ENCODE data around the gene NUP210L.

DNA sequence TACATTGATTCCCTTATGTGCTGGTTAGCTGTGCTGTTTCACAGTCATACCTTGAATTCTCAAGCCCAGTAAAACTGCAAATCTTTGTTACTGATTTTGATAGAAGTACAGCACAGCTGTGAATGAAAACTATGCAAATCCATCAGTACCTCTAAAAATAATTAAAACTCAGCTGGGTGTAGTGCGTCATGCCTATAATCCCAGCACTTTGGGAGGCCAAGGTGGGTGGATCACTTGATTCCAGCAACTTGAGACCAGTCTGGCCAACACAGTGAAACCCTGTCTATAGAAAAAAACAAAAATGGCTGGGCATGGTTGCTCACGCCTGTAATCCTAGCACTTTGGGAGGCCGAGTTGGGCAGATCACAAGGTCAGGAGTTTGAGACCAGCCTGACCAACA lies 61.2 kb downstream of the NUP210L start:
- TF ChIP-seq POLR2A (IDR thresholded peaks at IDR 0.05) (no peak), CTCF (IDR thresholded peaks at IDR 0.05) (no peak)

All from lower leg skin (tissue), 3 donors.